Erythroblast (primary cell): ENCODE results near the gene CP.

ENCODE experiments used
- GATA1 ChIP-seq: IDR thresholded peaks from 2 replicates; pipeline ENCODE4 v1.6.1; 2011; ENCODE audit warnings: low read depth, mild to moderate bottlenecking, control low read depth, low read length, moderate library complexity
- POLR2A ChIP-seq: IDR thresholded peaks from 2 replicates; pipeline ENCODE4 v1.6.1; 2011; ENCODE audit warnings: mild to moderate bottlenecking, low read length

DNA sequence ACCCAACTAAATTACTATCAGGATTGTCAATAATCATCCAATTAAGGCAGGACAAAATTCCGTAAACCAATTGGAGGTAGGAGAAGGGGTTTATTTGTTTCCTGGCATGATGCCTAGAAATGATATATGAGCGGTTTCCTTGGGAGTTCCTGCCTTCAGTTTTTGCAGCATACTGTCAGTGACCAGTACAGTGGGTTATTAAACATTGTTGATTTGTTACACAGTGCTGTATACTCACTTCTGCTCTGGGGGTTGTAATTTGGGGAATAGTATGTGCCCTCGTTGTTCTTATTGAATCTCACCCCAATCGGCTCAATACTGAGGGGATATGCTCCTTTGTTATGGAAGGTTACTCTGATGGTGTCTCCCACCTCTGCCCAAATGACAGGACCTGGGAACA lies 22.2 kb downstream of the CP start:
- TF ChIP-seq POLR2A (no peak), GATA1 (no peak)
